CD14-positive monocyte (primary cell): ENCODE results near the gene CACNA1E. TPM values are rescaled to one million over a fixed set of nuclear protein-coding genes. Genes with fewer than 3 reads are reported as not detected.

Source experiments
- DNase-seq, 3 donors: peaks; one replicate each; pipeline ENCODE4 v3.0.0-alpha.2; 2011 to 2022
- H2AFZ ChIP-seq: 2 replicates; pipeline ENCODE4 v1.6.0; 2012; ENCODE audit warnings: mild to moderate bottlenecking, low read depth, low read length, inconsistent platforms; ENCODE audit not compliant: insufficient read depth, poor library complexity, severe bottlenecking
- H3K27ac ChIP-seq, 2 donors: 1 replicate in 1 of 2; 2 replicates in 1 of 2; pipeline ENCODE4 v1.5.1; 2012 to 2013; ENCODE audit warnings: low read length in 2 of 2, control low read depth in 1 of 2, inconsistent platforms in 1 of 2, low read depth in 1 of 2, mild to moderate bottlenecking in 1 of 2
- H3K27me3 ChIP-seq, 2 donors: one replicate each; pipeline versions ENCODE4 v1.6.0 to v1.6.1; 2011 to 2013; ENCODE audit warnings: low read length in 2 of 2; ENCODE audit not compliant: control insufficient read depth in 2 of 2, insufficient read depth in 2 of 2
- H3K36me3 ChIP-seq, 2 donors: replicated peaks in 1 of 2; 1 replicate in 1 of 2; 2 replicates in 1 of 2; pipeline versions ENCODE4 v1.5.1 to v1.6.1; 2012 to 2013; ENCODE audit warnings: low read length in 2 of 2, control low read depth in 1 of 2, inconsistent platforms in 1 of 2, mild to moderate bottlenecking in 1 of 2; ENCODE audit not compliant: insufficient read depth in 2 of 2, control insufficient read depth in 1 of 2
- H3K4me1 ChIP-seq, 2 donors: 1 replicate in 1 of 2; 2 replicates in 1 of 2; pipeline versions ENCODE4 v1.5.1 to v1.6.1; 2012 to 2013; ENCODE audit warnings: low read length in 2 of 2, control low read depth in 1 of 2, inconsistent platforms in 1 of 2, mild to moderate bottlenecking in 1 of 2, moderate library complexity in 1 of 2; ENCODE audit not compliant: insufficient read depth in 2 of 2, control insufficient read depth in 1 of 2
- H3K4me2 ChIP-seq: replicated peaks from 2 replicates; pipeline ENCODE3; 2012; ENCODE audit warnings: low read length, moderate library complexity, mild to moderate bottlenecking; ENCODE audit not compliant: poor library complexity, severe bottlenecking; ENCODE audit errors: extremely low read depth
- H3K4me3 ChIP-seq, 3 experiments: fragments of 200-600 bp in 1 of 3; sonication (generic) in 1 of 3; replicated peaks in 1 of 3; 1 replicate in 2 of 3; 2 replicates in 1 of 3; pipeline ENCODE4 v1.5.1; 2011 to 2013; ENCODE audit warnings: low read length in 3 of 3, mild to moderate bottlenecking in 3 of 3, control low read depth in 2 of 3, low read depth in 2 of 3, inconsistent platforms in 1 of 3, moderate library complexity in 1 of 3
- H3K79me2 ChIP-seq: 2 replicates; pipeline ENCODE4 v1.6.0; 2012; ENCODE audit warnings: mild to moderate bottlenecking, control low read depth, inconsistent platforms, low read length, moderate library complexity; ENCODE audit not compliant: insufficient read depth
- H3K9ac ChIP-seq: 2 replicates; pipeline ENCODE4 v1.6.0; 2017; ENCODE audit warnings: low read length, mild to moderate bottlenecking; ENCODE audit not compliant: insufficient read depth, poor library complexity, severe bottlenecking
- H3K9me3 ChIP-seq, 2 donors: replicated peaks in 1 of 2; 1 replicate in 1 of 2; 2 replicates in 1 of 2; pipeline versions ENCODE4 v1.5.1 to v1.6.1; 2012 to 2013; ENCODE audit warnings: low read length in 2 of 2, control low read depth in 1 of 2; ENCODE audit not compliant: control insufficient read depth in 1 of 2, insufficient read depth in 1 of 2
- H4K20me1 ChIP-seq: 2 replicates; pipeline ENCODE4 v1.6.0; 2012; ENCODE audit warnings: mild to moderate bottlenecking, low read length, control low read depth, moderate library complexity; ENCODE audit not compliant: insufficient read depth
- H3K27ac Mint-ChIP-seq, 7 donors: one replicate each; pipeline ENCODE4 v1.8.0; 2020; ENCODE audit warnings: mild to moderate bottlenecking in 7 of 7, mixed read lengths in 7 of 7, moderate library complexity in 6 of 7, inconsistent platforms in 2 of 7
- H3K27me3 Mint-ChIP-seq, 3 donors: one replicate each; pipeline ENCODE4 v1.8.0; 2021 to 2022; ENCODE audit warnings: low read depth in 3 of 3, mild to moderate bottlenecking in 3 of 3, mixed read lengths in 3 of 3, moderate library complexity in 3 of 3, inconsistent platforms in 1 of 3
- H3K36me3 Mint-ChIP-seq, 2 donors: one replicate each; pipeline ENCODE4 v1.8.0; 2020; ENCODE audit warnings: mixed read lengths in 2 of 2, inconsistent platforms in 1 of 2, mild to moderate bottlenecking in 1 of 2
- H3K4me1 Mint-ChIP-seq: one replicate; pipeline ENCODE4 v1.8.0; 2020; ENCODE audit warnings: mild to moderate bottlenecking, mixed read lengths
- H3K4me3 Mint-ChIP-seq, 2 donors: one replicate each; pipeline ENCODE4 v1.8.0; 2020; ENCODE audit warnings: mild to moderate bottlenecking in 2 of 2, mixed read lengths in 2 of 2, moderate library complexity in 1 of 2
- H3K9me3 Mint-ChIP-seq, 7 donors: one replicate each; pipeline ENCODE4 v1.8.0; 2020 to 2022; ENCODE audit warnings: mixed read lengths in 7 of 7, mild to moderate bottlenecking in 6 of 7, moderate library complexity in 6 of 7, inconsistent platforms in 2 of 7
- WGBS: methylation state at CpG from one replicate; pipeline ENCODE4 v1.1.5; 2013; ENCODE audit warnings: missing lambda C conversion rate; ENCODE audit not compliant: insufficient coverage; 5-methylcytosine and 5-hydroxymethylcytosine counted together
- intact Hi-C, 2 donors: fragments of 100-400 bp; cut with micrococcal nuclease; formaldehyde crosslinking; loops; one replicate each; pipeline versions ENCODE4 v1.15.0 to v1.15.1; 2023
- polyA plus RNA-seq, 3 donors: library from polyadenylated mRNA; depleted of rRNA in 1 of 3; unstranded in 2 of 3; stranded (reverse) in 1 of 3; fragments of 300-500 nt in 2 of 3; fragments of >200 nt in 1 of 3; fragmentation: Illumina TruSeq in 2 of 3; gene quantifications; 1 replicate in 2 of 3; 2 replicates in 1 of 3; pipeline ENCODE4 v1.2.3, GENCODE V29; 2012 to 2021
- TF ChIP-seq, protein P1 (sequence below): fragments of 200-600 bp; IDR thresholded peaks from one replicate; pipeline ENCODE4 v1.8.0; 2022; ENCODE audit warnings: antibody characterized with exemption, mild to moderate bottlenecking

Gene CACNA1E
- polyA plus RNA-seq, 3 donors, result 0.04 TPM; not detected in 2

DNA sequence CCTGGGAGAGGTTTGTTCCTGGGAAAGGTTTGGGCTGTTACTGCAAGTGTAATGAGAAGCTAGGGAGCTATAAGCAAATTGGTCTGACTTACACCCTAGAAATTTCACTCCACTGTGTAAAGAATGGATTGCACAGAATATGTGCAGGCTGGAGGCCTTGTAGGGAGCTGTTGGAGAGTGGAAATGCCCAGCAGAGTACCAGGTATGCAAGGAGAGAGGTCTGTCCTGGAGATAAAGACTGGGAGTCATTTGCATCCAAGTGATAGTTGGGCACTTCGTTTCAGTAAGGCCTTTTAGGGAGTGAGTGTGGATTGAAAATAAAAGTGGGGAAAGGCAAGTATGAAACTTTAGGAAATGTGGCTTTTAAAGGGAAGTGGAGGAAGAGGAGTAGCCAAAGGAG lies 75.8 kb downstream of the CACNA1E start:
- no peaks in the 10 kb centered on the region for H3K9me3 ChIP-seq
- intact Hi-C loops, result no loop called here
- H3K4me2 ChIP-seq, result no peak overlapping the region
- H3K27me3 ChIP-seq, result peaks cover 0 to 2% of the 10 kb centered on the region in 2 donors
- no peak overlapping the region for H3K4me3 ChIP-seq
- no peak overlapping the region for H3K27ac ChIP-seq
- no peaks in the 10 kb centered on the region for H3K4me1 ChIP-seq
- H4K20me1 ChIP-seq, result no peaks in the 10 kb centered on the region
- H3K9me3 Mint-ChIP-seq, result peaks cover 0 to 1% (median 0%) of the 10 kb centered on the region in 7 donors
- TF ChIP-seq, protein P1, sequence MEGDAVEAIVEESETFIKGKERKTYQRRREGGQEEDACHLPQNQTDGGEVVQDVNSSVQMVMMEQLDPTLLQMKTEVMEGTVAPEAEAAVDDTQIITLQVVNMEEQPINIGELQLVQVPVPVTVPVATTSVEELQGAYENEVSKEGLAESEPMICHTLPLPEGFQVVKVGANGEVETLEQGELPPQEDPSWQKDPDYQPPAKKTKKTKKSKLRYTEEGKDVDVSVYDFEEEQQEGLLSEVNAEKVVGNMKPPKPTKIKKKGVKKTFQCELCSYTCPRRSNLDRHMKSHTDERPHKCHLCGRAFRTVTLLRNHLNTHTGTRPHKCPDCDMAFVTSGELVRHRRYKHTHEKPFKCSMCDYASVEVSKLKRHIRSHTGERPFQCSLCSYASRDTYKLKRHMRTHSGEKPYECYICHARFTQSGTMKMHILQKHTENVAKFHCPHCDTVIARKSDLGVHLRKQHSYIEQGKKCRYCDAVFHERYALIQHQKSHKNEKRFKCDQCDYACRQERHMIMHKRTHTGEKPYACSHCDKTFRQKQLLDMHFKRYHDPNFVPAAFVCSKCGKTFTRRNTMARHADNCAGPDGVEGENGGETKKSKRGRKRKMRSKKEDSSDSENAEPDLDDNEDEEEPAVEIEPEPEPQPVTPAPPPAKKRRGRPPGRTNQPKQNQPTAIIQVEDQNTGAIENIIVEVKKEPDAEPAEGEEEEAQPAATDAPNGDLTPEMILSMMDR, result no peak
- no peak overlapping the region for H3K9ac ChIP-seq
- WGBS, result 0% methylated on average over 1 of the region's 1 CpG
- no peak overlapping the region for H3K4me3 Mint-ChIP-seq
- H3K27me3 Mint-ChIP-seq, result peaks cover 3 to 4% (median 3%) of the 10 kb centered on the region in 3 donors
- no peaks in the 10 kb centered on the region for H3K79me2 ChIP-seq
- no peaks in the 10 kb centered on the region for H3K36me3 ChIP-seq
- no peaks in the 10 kb centered on the region for H3K4me1 Mint-ChIP-seq
- H3K36me3 Mint-ChIP-seq, result no peaks in the 10 kb centered on the region
- H2AFZ ChIP-seq, result no peak overlapping the region
- DNase-seq, result no peak
- H3K27ac Mint-ChIP-seq, result no peak overlapping the region

DNA sequence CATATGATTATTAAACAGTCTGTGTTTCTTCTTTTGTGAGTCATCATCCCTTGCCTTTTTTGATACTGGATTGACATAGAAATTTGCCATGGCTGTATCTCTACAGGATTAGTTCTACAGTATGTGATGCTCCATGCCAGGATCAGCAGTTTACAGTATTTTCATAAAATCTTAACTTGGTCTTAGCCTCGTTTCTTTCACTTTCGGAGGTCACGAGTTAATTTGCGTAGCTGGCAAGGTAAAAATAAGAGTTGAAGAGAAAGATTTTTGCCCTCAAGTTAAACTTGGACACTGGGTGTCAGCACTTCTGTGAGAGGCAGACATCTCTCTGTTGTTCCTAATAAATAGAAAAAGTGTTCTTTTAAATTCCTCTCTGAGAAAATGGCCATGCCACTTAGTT lies 79.1 kb downstream of the CACNA1E start:
- TF ChIP-seq, protein P1, result no peak
- no peak overlapping the region for H2AFZ ChIP-seq
- no peaks in the 10 kb centered on the region for H3K4me1 Mint-ChIP-seq
- no peak overlapping the region for H3K27ac ChIP-seq
- H3K79me2 ChIP-seq, result no peaks in the 10 kb centered on the region
- H3K4me1 ChIP-seq, result no peaks in the 10 kb centered on the region
- DNase-seq, result no peak
- 90% methylated on average over 4 of the region's 4 CpGs for WGBS
- no peaks in the 10 kb centered on the region for H3K36me3 ChIP-seq
- H3K4me3 ChIP-seq, result no peak overlapping the region
- H3K27me3 ChIP-seq, result no peaks in the 10 kb centered on the region
- peaks cover 0 to 5% (median 3%) of the 10 kb centered on the region in 3 donors for H3K27me3 Mint-ChIP-seq
- no peak overlapping the region for H3K4me2 ChIP-seq
- H3K4me3 Mint-ChIP-seq, result no peak overlapping the region
- H4K20me1 ChIP-seq, result no peaks in the 10 kb centered on the region
- no peak overlapping the region for H3K9ac ChIP-seq
- no peaks in the 10 kb centered on the region for H3K9me3 ChIP-seq
- H3K9me3 Mint-ChIP-seq, result peaks cover 0 to 3% (median 1%) of the 10 kb centered on the region in 7 donors
- H3K36me3 Mint-ChIP-seq, result no peaks in the 10 kb centered on the region
- no peak overlapping the region for H3K27ac Mint-ChIP-seq
- intact Hi-C loops, result no loop called here
